8988T (cell line): ENCODE results near the gene MYNN.

Experiments
- DNase-seq: peaks from one replicate; pipeline ENCODE4 v3.0.0; 2011

Gene MYNN

DNA sequence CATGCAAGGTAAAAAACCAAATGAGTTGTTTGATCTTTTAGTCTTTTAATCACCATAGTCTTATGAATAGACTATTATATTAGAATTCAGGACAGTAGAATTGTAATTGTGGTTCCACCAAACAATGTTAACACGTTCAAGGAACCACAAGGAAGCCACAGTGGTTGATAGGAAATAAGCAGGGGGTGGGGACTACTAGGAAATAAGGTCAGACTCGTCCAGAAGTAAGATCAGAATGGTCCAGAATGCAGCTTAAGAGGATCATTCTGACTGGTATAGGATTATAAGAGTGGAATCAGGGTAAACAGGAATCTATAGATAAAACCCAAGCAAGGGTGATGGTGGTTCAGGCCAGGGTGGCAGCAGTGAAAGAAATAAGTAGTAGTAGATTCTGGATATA, 7.5 kb downstream of the MYNN start:
- no peak for DNase-seq

DNA sequence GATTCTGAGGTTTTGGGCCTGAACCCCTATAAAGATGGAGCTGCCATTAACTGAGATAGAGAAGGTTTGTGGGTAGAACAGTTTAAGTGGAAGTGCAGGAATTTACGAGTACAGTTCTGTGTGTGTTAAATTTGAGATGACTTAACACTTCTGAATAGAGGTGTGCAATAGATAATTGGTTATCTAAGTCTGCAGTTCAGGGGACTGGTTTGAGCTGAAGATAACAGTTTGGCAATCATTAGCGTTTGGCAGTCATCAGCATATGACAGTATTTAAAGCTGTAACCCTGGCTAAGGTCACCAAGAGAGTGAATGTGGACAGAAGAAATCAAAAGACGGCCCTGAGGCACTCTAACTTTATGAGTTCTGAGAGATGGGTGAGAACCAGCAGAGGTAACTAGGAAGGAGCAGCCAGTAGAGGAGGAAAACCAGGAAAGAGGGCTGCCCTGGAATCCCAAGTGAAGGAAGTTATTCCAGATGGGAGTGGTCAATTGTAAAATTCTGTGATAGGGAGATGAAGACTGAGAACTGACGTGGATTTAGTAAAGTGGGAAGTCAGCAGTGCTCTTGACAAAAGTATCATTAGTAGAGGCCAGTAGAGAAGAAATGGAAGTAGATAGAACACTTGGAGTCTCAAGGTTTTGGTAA, 8.1 kb downstream of the MYNN start:
- DNase-seq, result no peak

DNA sequence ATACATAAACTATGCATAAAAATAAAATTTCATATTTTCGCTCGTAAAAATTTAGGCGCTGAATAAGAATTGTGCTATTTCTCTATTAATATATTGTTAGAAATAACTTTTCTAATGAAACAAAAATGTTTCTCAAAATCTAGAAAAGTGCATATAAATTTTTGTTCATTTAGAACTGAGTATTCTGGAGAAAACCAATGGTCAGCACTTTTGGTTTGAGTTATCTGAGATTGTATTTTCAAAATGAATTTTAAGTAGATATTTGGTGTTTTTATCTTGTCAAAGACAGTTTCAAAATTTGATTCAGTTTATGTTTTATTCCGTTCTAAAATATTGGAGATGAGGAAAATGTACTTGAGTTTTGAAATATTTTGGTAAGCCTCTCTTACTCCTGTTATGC, 13.9 kb downstream of the MYNN start:
- DNase-seq, result no peak

DNA sequence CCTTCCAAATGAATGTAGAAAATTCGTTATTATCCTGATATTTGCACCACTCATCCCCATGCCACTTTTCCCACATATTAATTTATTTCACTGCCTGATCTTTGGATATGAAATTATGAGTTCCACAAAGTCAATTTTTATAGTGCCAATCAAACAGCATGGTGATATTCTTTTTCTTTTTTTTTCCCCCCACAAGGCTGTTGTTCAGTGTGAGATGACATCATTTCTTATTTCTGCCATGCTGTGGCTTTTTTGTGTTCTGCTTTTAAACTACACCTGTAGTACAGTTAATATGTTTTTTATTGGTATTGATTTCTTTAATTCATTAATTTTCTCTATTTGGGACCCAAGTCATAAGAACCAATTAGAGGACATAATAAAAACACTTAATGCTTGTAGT, 14.6 kb downstream of the MYNN start:
- no peak for DNase-seq

DNA sequence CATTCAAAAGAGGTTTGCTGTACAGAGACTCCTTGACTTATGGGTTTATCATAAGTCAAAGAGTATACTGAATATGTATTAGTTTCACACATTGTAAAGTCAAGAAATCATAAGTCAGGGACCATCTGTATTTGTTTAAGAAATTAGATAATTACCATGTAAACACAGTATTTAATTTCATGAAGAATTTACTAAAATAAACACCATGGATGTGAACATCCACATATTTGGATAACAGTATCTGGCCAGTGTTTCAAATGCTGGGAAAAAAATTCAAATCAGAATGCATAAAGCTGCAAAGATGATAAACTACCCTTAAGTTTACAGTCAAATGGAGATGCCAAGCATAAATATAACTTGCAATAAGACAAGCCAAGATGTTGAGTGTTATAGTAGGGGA, 17.0 kb downstream of the MYNN start:
- DNase-seq, result no peak

DNA sequence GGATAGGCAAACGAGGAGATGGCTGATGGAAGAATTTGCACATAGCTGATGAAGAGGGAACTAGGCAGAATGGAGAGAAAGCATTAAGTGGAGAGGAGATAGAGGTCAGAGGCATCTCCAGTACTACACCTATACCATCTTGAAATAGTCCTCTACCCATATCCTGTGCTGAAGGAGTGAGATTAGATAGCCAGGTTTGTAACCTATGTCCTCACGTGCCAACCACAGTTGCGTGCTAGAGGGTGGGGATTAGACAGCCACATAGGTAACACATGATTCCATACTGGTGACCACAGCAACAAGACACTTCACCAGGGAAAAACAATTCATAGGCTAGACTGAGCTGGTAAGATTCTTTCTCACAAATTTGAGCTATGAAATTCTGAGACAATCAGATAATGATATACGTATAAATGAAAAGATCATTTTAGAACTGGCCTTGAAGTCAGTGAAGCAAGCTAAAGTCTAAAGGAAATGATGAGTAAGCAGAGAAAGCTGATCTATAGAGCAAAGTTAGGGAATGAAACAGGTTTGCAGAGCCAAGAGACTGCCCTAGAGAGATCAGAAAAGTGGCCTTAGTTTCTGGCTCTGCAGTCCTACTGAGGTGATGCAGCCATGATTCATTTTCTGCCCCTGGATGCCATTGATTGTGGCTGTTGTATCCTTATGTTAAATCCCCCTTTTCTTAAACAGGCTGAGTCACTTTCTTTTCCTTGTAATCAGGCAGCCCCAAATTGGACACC, 17.7 kb downstream of the MYNN start:
- DNase-seq, result no peak

DNA sequence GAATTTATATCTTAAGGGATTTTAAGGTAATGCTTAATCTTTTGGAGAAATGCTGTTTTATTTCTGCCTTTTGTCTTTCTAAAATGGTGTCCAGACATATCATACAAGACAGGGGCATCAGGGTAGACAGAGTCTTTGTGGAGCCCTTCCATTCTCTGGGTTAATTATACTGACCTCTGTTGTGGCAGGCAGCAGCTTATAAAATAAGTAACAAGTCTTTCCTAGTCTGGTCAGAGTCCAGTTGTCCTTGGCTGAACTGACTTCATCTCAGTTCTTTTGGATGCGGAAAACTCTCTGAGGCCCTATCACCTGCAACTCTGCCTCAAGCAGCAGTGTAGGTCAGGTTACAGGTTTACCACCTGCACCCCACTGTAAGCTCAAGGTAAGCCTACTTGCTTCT, 19.2 kb downstream of the MYNN start:
- DNase-seq, result no peak

DNA sequence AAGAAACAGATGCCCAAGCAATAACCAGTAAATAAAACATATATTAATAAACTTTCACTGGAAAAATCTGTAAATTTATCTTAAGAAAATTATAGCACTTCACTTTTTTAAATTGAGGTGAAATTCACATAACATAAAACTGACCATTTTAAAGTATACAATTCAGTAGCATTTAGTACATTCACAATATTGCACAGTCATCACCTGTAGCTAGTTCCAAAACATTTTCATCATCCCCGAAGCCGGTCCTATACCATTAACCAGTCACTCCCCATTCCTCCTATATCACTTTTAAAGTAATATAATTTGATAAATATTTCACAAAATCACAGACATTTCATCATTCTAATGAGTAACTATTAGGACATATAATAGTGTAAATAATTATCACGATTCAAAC, 31.5 kb downstream of the MYNN start:
- no peak for DNase-seq

DNA sequence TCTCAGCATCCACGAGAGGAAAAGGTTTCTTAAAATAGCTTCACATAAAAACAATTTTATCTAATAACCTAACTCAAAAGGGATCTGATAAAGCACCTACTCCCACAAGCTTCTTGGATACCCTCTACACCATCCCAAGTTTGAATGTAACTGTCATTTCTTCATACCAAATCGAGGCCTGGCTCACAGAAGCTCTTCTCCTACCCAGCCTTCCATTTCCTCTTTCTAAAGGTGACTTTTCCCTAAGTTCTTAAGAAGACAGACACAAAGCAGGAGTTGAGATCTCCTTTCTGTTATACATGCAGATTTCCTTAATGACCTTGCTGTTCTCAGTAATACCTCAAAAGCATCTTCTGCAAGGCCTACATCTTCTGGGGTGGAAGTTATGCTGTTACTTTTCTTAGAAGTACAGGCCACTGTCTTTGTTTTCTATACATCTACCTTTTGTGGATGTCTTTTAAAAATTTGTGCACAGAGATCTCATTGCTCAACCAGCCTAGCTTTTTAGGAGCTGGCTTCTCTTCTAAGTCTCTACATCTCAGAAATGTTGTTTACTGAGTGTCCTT, 36.1 kb downstream of the MYNN start:
- DNase-seq, result no peak

DNA sequence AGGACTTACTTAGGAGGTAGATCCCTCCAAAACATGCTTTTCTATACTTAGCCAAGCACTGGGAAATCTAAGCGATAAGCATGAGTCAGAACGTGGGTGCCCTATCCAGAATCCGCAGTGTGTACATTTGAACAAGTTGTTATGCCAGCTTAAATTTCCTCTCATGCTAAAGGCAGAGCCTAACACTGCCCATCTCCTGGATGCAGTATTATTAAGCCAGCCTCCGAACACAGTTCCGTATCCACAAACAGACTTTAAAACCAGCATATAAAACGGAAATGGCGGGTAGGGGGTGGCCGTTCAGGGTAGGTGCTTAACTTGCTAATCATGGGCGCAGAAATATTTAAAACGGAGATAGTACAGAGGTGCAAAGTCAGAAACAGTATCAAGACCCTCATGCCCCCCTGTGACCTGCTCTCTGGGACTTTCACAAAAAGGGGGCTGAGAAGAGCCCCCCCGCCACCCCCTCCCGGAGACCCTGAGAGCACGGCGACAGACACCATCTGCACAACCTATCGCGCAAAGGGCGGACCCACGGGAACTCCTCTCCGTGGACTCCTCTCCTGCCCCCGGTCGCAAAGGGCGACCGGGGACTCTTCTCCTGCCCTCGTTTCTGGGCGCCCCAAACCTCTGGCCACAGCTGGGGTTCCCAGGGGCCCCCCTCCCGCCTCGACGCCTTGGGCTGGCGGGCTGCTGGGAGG, 38.6 kb downstream of the MYNN start:
- no peak for DNase-seq

DNA sequence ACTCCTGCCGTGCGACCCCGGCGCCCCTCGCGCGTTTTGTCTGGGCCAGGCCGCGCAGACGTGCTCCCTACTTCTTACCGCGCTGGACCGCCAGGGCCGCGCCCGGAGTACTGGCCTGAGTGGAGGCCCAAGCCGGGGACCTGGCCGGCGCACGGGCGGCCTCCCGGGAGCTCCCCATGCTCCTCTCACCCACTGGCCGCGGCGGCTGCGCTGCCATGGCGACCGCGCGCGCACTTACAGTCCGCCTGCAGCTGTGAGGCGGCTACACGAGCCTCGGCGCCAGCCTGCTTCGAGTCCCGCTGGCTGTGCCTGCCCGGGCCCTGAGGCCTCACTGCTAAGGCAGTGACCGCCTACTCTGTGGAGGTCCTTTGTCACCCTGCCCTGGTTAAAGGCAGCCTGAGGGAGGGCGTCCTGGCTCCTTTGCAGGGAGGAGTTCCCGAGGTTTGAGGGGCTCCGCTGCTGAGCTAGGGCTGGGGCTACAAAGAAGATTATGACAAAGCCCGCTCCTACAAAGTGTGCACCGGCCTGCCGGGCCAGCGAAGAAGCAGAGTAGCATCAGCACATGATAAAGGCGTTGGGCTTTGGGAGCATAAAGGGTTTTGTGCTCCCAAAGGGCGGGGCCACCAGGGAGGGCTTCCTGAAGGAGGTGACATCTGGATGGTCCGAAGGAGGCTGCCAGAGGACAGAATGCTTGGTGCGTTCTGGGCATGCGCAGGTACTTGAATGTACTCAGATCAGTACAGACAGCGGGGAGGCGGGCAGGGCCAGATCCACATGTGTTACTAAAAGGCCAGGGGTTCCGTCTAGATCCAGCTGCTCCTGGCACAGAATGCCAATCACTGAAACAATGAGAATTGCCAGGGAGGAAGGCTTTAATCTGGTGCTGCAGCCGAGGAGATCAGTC, 39.4 kb downstream of the MYNN start, which contains the start of the genes LRRC34 and LRRIQ4:
Gene LRRC34 (minus strand): TSS at position 573 of the 904 bp plus-strand sequence. CDS start 356 bp downstream, at position 217.
Gene LRRIQ4 (plus strand): TSS at position 539 of the 904 bp plus-strand sequence. CDS start 9,052 bp downstream, outside the sequence.
- peak; percentile 22 for DNase-seq

DNA sequence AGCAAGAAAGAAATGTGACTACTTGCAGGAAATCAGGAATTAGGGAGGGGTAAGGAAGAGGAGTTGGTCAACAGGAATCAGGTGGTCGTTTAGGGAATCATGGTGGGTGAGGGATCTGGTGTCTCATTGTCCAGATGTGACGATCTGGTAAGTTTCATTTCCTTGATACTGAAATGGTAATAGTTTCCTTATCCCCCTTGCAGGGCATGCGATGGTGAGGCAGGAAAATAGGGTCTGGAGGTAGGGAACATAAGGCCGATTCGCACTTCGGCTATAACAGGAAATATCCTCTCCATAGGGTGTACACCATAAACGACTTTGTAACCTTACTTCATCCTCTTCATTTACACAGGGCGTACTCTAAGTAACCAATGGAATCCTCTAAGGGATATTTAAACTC, 40.1 kb downstream of the MYNN start:
- no peak for DNase-seq

DNA sequence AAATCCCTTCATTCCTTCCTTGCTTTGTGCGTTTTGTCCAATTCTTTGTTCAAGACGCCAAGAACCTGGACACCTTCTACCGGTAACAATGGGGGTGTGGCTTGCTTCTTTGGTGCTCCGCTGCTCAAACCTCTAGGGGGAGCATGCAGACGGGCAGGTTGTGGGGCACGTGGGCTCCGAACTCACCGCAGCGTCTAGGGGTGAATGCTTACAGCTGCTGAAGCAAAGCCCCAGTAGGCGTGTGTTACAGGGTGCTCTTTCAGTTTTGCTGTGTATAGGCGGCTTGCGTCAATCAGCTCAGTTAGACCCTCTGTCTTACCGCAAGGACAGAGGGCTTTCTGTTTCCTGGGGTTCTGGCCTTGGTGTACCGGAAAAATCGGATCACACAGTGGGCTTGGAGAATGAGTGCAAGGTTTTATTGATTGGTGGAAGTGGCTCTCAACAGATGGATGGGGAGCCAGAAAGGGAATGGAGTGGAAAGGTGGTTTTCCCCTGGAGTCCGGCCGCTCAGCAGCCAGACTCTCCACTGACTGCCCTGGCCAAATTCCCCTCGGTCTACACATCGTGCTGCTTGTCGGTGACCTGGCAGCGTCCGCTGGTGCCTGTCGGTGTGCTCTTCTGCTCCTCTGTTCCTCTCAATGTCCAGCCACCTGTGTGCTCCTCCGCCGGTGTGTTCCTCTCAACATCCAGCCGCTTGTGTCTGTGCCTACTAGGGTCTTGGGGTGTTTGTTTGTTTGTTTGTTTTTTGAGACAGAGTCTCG, 40.7 kb downstream of the MYNN start:
- no peak for DNase-seq

DNA sequence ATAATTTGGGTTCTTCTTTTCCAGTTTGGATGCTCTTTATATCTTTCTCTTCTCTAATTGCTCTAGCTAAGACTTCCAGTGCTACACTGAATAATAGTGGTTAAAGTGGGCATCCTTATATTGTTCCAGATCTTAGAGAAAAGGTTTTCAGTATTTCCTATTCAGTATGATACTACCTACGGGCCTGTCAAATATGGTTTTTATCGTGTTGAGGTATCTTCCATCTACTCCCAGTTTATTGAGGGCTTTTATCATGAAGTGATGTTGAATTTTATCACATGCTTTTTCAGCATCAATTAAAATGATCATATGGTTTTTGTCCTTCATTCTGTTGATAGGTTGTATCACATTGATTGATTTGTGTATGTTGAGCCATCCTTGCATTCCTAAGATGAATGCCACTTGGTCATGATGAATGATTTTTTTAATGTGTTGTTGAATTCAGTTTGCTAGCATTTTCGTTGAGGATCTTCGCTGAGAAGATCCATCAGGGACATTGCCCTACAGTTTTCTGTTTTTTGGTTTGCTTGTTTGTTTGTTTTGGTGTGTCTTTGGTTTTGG, 42.5 kb downstream of the MYNN start:
- DNase-seq, result no peak

DNA sequence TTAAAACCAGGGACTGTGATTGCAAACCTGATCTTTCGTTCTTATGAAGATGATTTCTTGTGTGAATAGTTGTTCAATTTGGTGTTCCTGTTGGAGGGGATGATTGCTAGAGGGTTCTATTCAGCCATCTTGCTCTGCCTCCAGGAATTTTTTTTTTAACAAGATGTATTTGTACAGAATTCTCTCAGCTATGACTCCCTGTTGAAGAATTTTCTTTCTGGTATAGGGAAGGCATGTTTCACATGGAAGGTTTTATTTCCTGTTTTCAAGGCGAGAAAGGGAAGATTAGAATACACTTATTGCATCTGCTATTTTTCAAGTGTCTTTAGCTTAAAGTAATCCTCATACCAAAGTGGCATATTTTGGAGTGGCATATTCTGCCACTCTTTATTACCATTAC, 45.1 kb downstream of the MYNN start:
- no peak for DNase-seq

DNA sequence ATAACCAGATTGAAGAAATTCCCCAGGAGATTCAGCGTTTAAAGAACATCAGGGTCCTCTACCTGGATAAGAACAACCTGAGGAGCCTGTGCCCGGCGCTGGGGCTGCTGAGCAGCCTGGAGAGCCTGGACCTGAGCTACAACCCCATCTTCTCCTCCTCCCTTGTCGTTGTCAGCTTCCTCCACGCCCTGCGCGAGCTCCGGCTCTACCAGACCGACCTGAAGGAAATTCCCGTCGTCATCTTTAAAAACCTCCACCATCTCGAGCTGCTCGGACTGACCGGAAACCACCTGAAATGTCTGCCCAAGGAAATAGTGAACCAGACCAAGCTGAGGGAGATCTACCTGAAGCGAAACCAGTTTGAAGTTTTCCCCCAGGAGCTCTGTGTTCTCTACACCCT, 48.9 kb downstream of the MYNN start:
- no peak for DNase-seq

DNA sequence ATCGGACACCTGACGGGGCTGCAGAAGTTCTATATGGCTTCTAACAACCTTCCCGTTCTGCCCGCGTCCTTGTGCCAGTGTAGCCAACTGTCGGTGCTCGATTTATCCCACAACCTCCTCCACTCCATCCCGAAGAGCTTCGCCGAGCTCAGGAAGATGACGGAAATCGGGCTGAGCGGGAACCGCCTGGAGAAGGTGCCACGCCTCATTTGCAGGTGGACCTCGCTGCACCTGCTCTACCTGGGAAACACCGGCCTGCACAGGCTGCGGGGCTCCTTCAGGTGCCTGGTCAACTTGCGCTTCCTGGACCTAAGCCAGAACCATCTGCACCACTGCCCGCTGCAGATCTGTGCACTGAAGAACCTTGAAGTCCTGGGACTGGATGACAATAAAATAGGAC, 49.3 kb downstream of the MYNN start:
- no peak for DNase-seq

DNA sequence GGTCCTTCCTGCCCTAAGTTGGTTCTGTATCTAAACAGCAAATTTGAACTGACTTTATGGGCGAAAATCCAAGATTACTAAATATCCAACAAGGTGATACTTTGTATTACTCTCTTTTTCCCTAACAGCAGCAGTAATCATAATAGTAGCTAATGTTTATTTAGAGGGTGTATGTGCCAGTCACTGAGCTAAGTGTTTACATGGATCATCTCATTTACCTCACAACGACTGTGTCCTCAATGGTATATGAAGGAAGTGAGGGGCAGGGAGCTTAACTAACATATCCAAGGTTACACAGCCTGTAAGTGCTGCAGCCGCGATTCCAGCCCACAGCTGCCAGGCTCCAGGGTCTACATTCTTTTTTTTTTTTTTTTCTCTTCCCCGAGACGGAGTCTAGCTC, 49.8 kb downstream of the MYNN start:
- no peak for DNase-seq

DNA sequence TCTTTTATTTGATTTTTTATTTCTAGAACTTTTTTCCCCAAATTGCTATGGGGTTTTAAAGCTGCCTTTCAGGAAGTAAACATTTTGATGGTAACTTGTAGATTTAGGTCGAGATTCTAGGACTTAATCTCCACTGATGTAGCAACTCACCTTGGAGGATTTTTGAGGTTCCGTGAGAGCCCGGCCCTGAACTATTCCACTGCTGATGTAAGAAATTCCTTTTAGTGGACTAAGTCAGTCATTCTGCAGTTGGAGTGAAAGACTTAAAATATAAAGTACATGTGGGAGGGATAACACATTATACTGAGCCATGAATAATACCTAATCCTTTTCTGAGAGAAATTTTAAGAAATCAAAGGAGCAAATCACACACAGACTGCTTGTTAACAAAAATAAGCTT, 52.1 kb downstream of the MYNN start:
- no peak for DNase-seq

DNA sequence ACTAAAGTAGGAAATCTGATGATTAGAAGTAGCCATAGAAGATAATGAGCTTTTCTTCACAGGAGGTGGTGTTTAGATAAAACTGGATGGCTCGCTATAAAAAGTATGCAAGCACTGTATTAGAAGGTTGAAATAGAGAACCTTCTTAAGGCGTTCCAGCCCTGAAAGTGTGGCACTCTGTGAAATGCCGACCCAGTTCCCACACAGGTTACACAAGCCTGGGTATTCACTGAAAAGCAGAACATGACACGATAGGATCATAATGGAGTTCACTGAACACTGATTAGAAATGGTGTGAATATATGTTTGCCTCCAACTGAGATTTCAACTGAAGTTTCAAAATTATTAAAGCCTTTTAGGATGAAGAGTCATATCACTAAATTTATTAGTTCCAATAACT, 54.5 kb downstream of the MYNN start:
- DNase-seq, result no peak

DNA sequence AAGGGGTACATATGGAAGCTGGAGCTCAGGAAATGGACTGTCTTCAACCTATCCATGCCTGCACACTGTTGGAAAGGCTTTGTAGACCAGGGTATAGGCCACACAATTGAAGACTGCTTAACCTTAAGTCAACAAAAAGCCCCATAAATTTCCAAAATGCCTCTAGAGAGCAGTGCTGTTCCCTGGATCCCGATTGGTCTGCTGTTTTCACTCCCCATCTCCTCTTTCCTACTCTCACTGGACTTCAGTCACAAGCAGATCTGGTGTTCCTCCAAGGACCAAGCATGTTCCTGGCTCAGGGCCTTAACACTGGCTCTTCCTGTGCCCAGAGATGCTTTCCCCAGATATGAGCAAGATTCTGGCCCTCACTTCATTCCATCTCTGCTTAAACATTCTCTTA, 62.3 kb downstream of the MYNN start:
- DNase-seq, result no peak
